NT2/D1 (cell line): Measurements from ENCODE around the gene PPP1R1B.
A peak's percentile ranks its signal among the peaks of the same experiment; 100 is the strongest.

Experiments
- SUZ12 ChIP-seq: IDR thresholded peaks from 2 replicates; pipeline ENCODE4 v1.6.1; 2011; ENCODE audit not compliant: insufficient read length, insufficient read depth; ENCODE audit errors: extremely low read depth
- YY1 ChIP-seq: IDR thresholded peaks from 2 replicates; pipeline ENCODE4 v1.6.1; 2011; ENCODE audit not compliant: insufficient read length, insufficient read depth

GRCh38 chr17:39598047-39598481 lies 28.7 kb upstream of the PPP1R1B start:
- TF ChIP-seq SUZ12 (peak; percentile 96), YY1 (no peak)
